ENCODE measurements around the gene CLTCL1. TPM values are rescaled to one million over a fixed set of nuclear protein-coding genes. Genes with fewer than 3 reads are reported as not detected.

Gene CLTCL1
- total and polyA plus RNA-seq, 12 donors, result 13.0 to 62.8 (median 21.8) TPM

- intact Hi-C loops (cut with DNase I), result no loop called here
These were observed 38.4 kb downstream of the CLTCL1 start for GRCh38 chr22:19253143-19253542.

DNA sequence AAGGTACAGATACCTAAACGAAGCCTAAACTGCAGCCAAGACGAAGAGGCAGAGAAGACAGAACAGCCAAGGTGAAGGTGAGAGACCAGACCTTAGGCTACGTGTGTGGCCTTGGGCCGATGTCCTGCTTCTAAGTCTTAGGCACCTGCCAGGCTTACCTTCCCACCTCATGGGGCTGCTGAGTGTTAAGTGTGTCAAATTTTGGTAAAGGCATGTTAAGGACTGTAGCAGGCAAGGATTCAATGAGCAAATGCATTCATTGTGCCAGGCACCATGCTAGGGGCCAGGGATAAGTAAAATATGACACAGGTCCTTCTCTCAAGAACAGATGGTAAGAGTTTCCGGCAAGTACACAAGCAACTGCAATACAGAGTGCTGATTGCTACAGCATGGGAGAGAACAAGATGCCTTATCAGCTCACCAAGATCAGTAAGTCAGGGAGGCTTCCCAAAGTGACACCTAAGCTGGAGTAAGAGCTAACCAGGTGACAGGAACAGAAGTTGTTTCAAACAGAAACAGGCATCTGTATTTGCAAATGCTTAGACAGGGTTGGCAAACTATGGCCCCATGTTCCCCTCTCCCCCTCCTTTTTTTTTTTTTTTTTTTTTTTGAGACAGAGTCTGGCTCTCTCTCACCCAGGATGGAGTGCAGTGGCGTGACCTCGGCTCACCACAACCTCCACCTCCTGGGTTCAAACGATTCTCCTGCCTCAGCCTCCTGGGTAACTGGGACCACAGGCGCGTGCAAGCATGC is 46.7 kb downstream of the CLTCL1 start:
- intact Hi-C loops (cut with DNase I), result loop anchor here in 1 of 2 donors (5.0 to 10.0 kb wide), 2 partner anchors 50 to 52 kb away; partner anchors contain the start of gene CLTCL1
- Histone ChIP-seq H3K36me3 (replicated peaks in 1 of 2) (no peaks in the 10 kb centered on the region), H3K4me1 (replicated peaks in 1 of 2) (no peaks in the 10 kb centered on the region), H3K4me3 (no peak overlapping the region), H3K9me3 (replicated peaks in 1 of 3) (no peaks in the 10 kb centered on the region), H3K27ac (no peak overlapping the region), H3K27me3 (no peaks in the 10 kb centered on the region)
- DNase-seq, result no peak
- no peak for TF ChIP-seq POLR2A (IDR thresholded peaks at IDR 0.05)
- TF ChIP-seq, protein P1, sequence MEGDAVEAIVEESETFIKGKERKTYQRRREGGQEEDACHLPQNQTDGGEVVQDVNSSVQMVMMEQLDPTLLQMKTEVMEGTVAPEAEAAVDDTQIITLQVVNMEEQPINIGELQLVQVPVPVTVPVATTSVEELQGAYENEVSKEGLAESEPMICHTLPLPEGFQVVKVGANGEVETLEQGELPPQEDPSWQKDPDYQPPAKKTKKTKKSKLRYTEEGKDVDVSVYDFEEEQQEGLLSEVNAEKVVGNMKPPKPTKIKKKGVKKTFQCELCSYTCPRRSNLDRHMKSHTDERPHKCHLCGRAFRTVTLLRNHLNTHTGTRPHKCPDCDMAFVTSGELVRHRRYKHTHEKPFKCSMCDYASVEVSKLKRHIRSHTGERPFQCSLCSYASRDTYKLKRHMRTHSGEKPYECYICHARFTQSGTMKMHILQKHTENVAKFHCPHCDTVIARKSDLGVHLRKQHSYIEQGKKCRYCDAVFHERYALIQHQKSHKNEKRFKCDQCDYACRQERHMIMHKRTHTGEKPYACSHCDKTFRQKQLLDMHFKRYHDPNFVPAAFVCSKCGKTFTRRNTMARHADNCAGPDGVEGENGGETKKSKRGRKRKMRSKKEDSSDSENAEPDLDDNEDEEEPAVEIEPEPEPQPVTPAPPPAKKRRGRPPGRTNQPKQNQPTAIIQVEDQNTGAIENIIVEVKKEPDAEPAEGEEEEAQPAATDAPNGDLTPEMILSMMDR (IDR thresholded peaks at IDR 0.05), result no peak
- WGBS, 4 donors, result 84 to 96% (median 87%) methylated on average over 10 of the region's 10 CpGs

More at GRCh38 chr22:19253143-19253542, 38.4 kb downstream of the CLTCL1 start:
- Histone ChIP-seq H3K9me3 (replicated peaks in 1 of 3) (no peaks in the 10 kb centered on the region), H3K27ac (no peak overlapping the region), H3K4me3 (no peak overlapping the region), H3K36me3 (replicated peaks in 1 of 2) (no peaks in the 10 kb centered on the region), H3K4me1 (replicated peaks in 1 of 2) (no peaks in the 10 kb centered on the region), H3K27me3 (no peaks in the 10 kb centered on the region)
- 86 to 97% (median 95%) methylated on average over 12 of the region's 12 CpGs for WGBS, 4 donors
- no peak for DNase-seq
- no peak for TF ChIP-seq POLR2A (IDR thresholded peaks at IDR 0.05)
- TF ChIP-seq, protein P1 (IDR thresholded peaks at IDR 0.05), result no peak

DNA sequence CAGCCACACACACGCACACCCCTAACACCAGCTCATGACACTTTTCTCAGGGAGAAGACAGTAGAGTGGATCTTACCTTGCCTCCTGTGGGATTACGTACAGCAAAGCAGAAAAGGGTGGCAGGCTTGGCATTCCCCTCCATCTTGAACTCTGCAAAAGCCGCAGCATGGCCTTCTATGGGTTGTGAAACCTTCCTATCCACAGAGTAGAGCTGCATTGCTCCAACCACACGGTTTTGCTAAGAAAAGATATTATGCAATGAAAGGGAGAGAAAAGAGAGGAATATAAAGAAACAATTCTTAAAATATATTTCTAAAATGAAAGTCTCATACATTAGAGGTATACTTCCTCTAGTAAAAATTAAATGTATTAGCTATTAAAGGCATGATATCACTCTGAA is 48.8 kb downstream of the CLTCL1 start:
- Histone ChIP-seq H3K9me3 (replicated peaks in 1 of 3) (no peaks in the 10 kb centered on the region), H3K36me3 (replicated peaks in 1 of 2) (peaks cover 0 to 6% of the 10 kb centered on the region in 2 donors), H3K4me1 (replicated peaks in 1 of 2) (no peaks in the 10 kb centered on the region), H3K27ac (no peak overlapping the region), H3K4me3 (no peak overlapping the region), H3K27me3 (no peaks in the 10 kb centered on the region)
- WGBS, 4 donors, result 83 to 89% (median 87%) methylated on average over 2 to 4 of the region's 4 CpGs
- DNase-seq, result no peak
- TF ChIP-seq POLR2A (IDR thresholded peaks at IDR 0.05), result no peak
- TF ChIP-seq, protein P1 (IDR thresholded peaks at IDR 0.05), result no peak
- intact Hi-C loops (cut with DNase I), result loop anchor here in 1 of 2 donors (5.0 to 10.0 kb wide), 2 partner anchors 50 to 52 kb away; partner anchors contain the start of gene CLTCL1

GRCh38 chr22:19241593-19241906 is 50.0 kb downstream of the CLTCL1 start:
- 87 to 100% (median 91%) methylated on average over 4 to 6 of the region's 6 CpGs for WGBS, 4 donors

More at GRCh38 chr22:19241593-19241906, 50.0 kb downstream of the CLTCL1 start:
- DNase-seq, result no peak
- H3K4me1 ChIP-seq (replicated peaks in 1 of 2), result no peaks in the 10 kb centered on the region
- no peak overlapping the region for H3K27ac ChIP-seq
- no peaks in the 10 kb centered on the region for H3K9me3 ChIP-seq (replicated peaks in 1 of 3)
- H3K27me3 ChIP-seq, result no peaks in the 10 kb centered on the region
- no peak overlapping the region for H3K4me3 ChIP-seq
- TF ChIP-seq, protein P1 (IDR thresholded peaks at IDR 0.05), result no peak
- TF ChIP-seq POLR2A (IDR thresholded peaks at IDR 0.05), result no peak
- peaks cover 0 to 6% of the 10 kb centered on the region in 2 donors for H3K36me3 ChIP-seq (replicated peaks in 1 of 2)
- intact Hi-C loops (cut with DNase I), result loop anchor here in 1 of 2 donors (5.0 to 10.0 kb wide), 2 partner anchors 49 to 53 kb away; partner anchors contain the start of gene CLTCL1
